Fibroblast of peridontal ligament (primary cell): ENCODE measurements around the gene PARD3.
A peak's percentile ranks its signal among the peaks of the same experiment; 100 is the strongest.

Experiments used
- DNase-seq: peaks from one replicate; pipeline ENCODE4 v3.0.0-alpha.2; 2010; ENCODE audit errors: extremely low read depth

The PARD3 gene

GRCh38 chr10:34164029-34164428 lies 651.1 kb downstream of the PARD3 start:
- no peak for DNase-seq

GRCh38 chr10:34163075-34163905 lies 651.8 kb downstream of the PARD3 start:
- peak; percentile 68 for DNase-seq

- no peak for DNase-seq
These were observed 653.2 kb downstream of the PARD3 start for GRCh38 chr10:34161777-34162370.

GRCh38 chr10:34160595-34160994 lies 654.5 kb downstream of the PARD3 start:
- DNase-seq = no peak

- peak; percentile 75 for DNase-seq
These were observed 657.6 kb downstream of the PARD3 start for GRCh38 chr10:34157501-34157900.

GRCh38 chr10:34156781-34157425 lies 658.2 kb downstream of the PARD3 start:
- peak; percentile 60 for DNase-seq

GRCh38 chr10:34155812-34156211 lies 659.3 kb downstream of the PARD3 start:
- no peak for DNase-seq

GRCh38 chr10:34154383-34154900 lies 660.7 kb downstream of the PARD3 start:
- DNase-seq = no peak

- DNase-seq = no peak
These were observed 661.3 kb downstream of the PARD3 start for GRCh38 chr10:34153663-34154382.

- no peak for DNase-seq
These were observed 662.7 kb downstream of the PARD3 start for GRCh38 chr10:34152434-34152833.

- no peak for DNase-seq
These were observed 663.2 kb downstream of the PARD3 start for GRCh38 chr10:34151931-34152330.

- no peak for DNase-seq
These were observed 663.6 kb downstream of the PARD3 start for GRCh38 chr10:34151481-34151880.

- DNase-seq = no peak
These were observed 665.0 kb downstream of the PARD3 start for GRCh38 chr10:34150103-34150502.

- DNase-seq = no peak
These were observed 666.8 kb downstream of the PARD3 start for GRCh38 chr10:34148305-34148657.

- no peak for DNase-seq
These were observed 667.3 kb downstream of the PARD3 start for GRCh38 chr10:34147641-34148304.

GRCh38 chr10:34145715-34146114 lies 669.4 kb downstream of the PARD3 start:
- DNase-seq = peak; percentile 66

- DNase-seq = no peak
These were observed 671.6 kb downstream of the PARD3 start for GRCh38 chr10:34143466-34143865.

- DNase-seq = no peak
These were observed 673.9 kb downstream of the PARD3 start for GRCh38 chr10:34141032-34141680.

GRCh38 chr10:34139559-34139958 lies 675.5 kb downstream of the PARD3 start:
- DNase-seq = peak; percentile 38

- peak; percentile 25 for DNase-seq
These were observed 677.1 kb downstream of the PARD3 start for GRCh38 chr10:34137955-34138354.

GRCh38 chr10:34137201-34137600 lies 677.9 kb downstream of the PARD3 start:
- no peak for DNase-seq
